Panc1 (cell line): ENCODE data around the gene CATSPER4. TPM values are rescaled to one million over a fixed set of nuclear protein-coding genes. Genes with fewer than 3 reads are reported as not detected.
A peak's percentile ranks its signal among the peaks of the same experiment; 100 is the strongest.

Source experiments
- ATAC-seq: fragments of 200-7000 bp; cut with Tn5 transposase; 2 replicates; pipeline ENCODE4 v1.9.1; 2020; ENCODE audit warnings: mild to moderate bottlenecking, moderate library complexity
- BruUV-seq: library from RNA; stranded (reverse); fragments of 400-500 nt; replicated peaks from 2 replicates; lab custom pipeline; 2021; lab: Mats Ljungman, UMichigan
- CTCF ChIA-PET: fragments of 300-600 bp; sonication (Branson Sonifier 250); formaldehyde crosslinking; loops from one replicate; lab custom pipeline; 2022; ENCODE audit warnings: antibody characterized with exemption; lab: Charles Lee
- POLR2A ChIA-PET: fragments of 300-600 bp; sonication (Branson Sonifier 250); formaldehyde crosslinking; loops from one replicate; lab custom pipeline; 2022; ENCODE audit warnings: antibody characterized with exemption; lab: Charles Lee
- DNase-seq: peaks from one replicate; pipeline ENCODE4 v3.0.0-alpha.2; 2010; ENCODE audit warnings: low read depth, low spot score
- H3K27ac ChIP-seq: 2 replicates; pipeline ENCODE4 v1.5.1; 2011; ENCODE audit warnings: mild to moderate bottlenecking, low read length, inconsistent platforms
- H3K27me3 ChIP-seq: fragments of 200-500 bp; sonication (Bioruptor generic); 2 replicates; pipeline ENCODE4 v1.6.0; 2014; ENCODE audit warnings: low read length, inconsistent platforms; ENCODE audit not compliant: control insufficient read depth, insufficient read depth
- H3K36me3 ChIP-seq: fragments of 200-500 bp; sonication (Bioruptor generic); 2 replicates; pipeline ENCODE4 v1.5.1; 2014; ENCODE audit warnings: inconsistent platforms, mild to moderate bottlenecking, low read length, moderate library complexity; ENCODE audit not compliant: control insufficient read depth, insufficient read depth
- H3K4me1 ChIP-seq: 2 replicates; pipeline ENCODE4 v1.5.1; 2011; ENCODE audit warnings: inconsistent platforms, mild to moderate bottlenecking, low read length, moderate library complexity; ENCODE audit not compliant: control insufficient read depth, insufficient read depth
- H3K4me3 ChIP-seq, 2 experiments: 2 replicates each; pipeline ENCODE4 v1.5.1; 2011 to 2012; ENCODE audit warnings: low read depth in 2 of 2, low read length in 2 of 2, mild to moderate bottlenecking in 2 of 2, inconsistent platforms in 1 of 2, moderate library complexity in 1 of 2
- H3K9me3 ChIP-seq: fragments of 200-500 bp; sonication (Bioruptor generic); 2 replicates; pipeline ENCODE4 v1.5.1; 2014; ENCODE audit warnings: low read depth, mild to moderate bottlenecking, inconsistent platforms, low read length, moderate library complexity; ENCODE audit not compliant: control insufficient read depth, insufficient read depth
- CTCF ChIP-seq: fragments of 450-650 bp; IDR thresholded peaks from 2 replicates; pipeline ENCODE4 v1.5.1; 2017; ENCODE audit warnings: mild to moderate bottlenecking
- REST ChIP-seq, 2 experiments: IDR thresholded peaks; 2 replicates each; pipeline ENCODE4 v1.6.1; 2011 to 2012; ENCODE audit warnings: low read depth in 2 of 2, control low read depth in 1 of 2, low read length in 1 of 2, mild to moderate bottlenecking in 1 of 2, moderate library complexity in 1 of 2; ENCODE audit not compliant: insufficient read depth in 1 of 2
- SIN3A ChIP-seq: IDR thresholded peaks from 2 replicates; pipeline ENCODE4 v1.6.1; 2012; ENCODE audit warnings: low read depth, mild to moderate bottlenecking, low read length, moderate library complexity, borderline replicate concordance; ENCODE audit not compliant: insufficient read depth
- TCF7L2 ChIP-seq: IDR thresholded peaks from 2 replicates; pipeline ENCODE4 v1.6.1; 2011; ENCODE audit warnings: mild to moderate bottlenecking, low read depth, low read length, inconsistent platforms
- in situ Hi-C: cut with HindIII; loops from 2 replicates; pipeline ENCODE4 v1.10.0; 2016; ENCODE audit warnings: low sequenced_read_pairs, low pct_unique_long_range_greater_than_20kb
- intact Hi-C: fragments of 100-400 bp; cut with micrococcal nuclease; formaldehyde crosslinking; loops from one replicate; pipeline ENCODE4 v1.10.0; 2022; ENCODE audit not compliant: unreplicated experiment
- total RNA-seq: library from RNA; stranded (reverse); gene quantifications from one replicate; pipeline ENCODE4 v1.2.1, GENCODE V29; 2021; ENCODE audit not compliant: unreplicated experiment

The CATSPER4 gene
- total RNA-seq, 1 experiment from 2014 or later = not detected

GRCh38 chr1:26163684-26164035 lies 26.7 kb upstream of the CATSPER4 start:
- no peak overlapping the region for H3K27ac ChIP-seq
- ATAC-seq (no peak), DNase-seq (no peak)
- BruUV-seq = no TSS peak
- TF ChIP-seq TCF7L2 (no peak), SIN3A (no peak), REST (IDR thresholded peaks at IDR 0.05; ENCODE audit: insufficient read depth in 1 of 2, low read depth in 2 of 2, low read length in 1 of 2) (no peak)
- H3K4me3 ChIP-seq = peak overlapping the region; percentile 43 to 53; a peak in 3 of 4 replicates
- no peaks in the 10 kb centered on the region for H3K27me3 ChIP-seq
- peaks cover 6% of the 10 kb centered on the region; the same call in 1 of the 2 replicates for H3K4me1 ChIP-seq
- ChIA-PET POLR2A (no interaction called here), CTCF (no interaction called here)
- no peaks in the 10 kb centered on the region for H3K36me3 ChIP-seq
- intact Hi-C loops (no loop called here), in situ Hi-C loops (no loop called here)
- no peaks in the 10 kb centered on the region for H3K9me3 ChIP-seq

- H3K36me3 ChIP-seq = no peaks in the 10 kb centered on the region
- POLR2A ChIA-PET = no interaction called here
- in situ Hi-C loops (no loop called here), intact Hi-C loops (no loop called here)
- peaks cover 10% of the 10 kb centered on the region for H3K4me1 ChIP-seq
- no peaks in the 10 kb centered on the region for H3K27me3 ChIP-seq
- H3K9me3 ChIP-seq = no peaks in the 10 kb centered on the region
- no TSS peak for BruUV-seq
- DNase-seq = no peak
- TF ChIP-seq SIN3A (no peak), REST (IDR thresholded peaks at IDR 0.05; ENCODE audit: insufficient read depth in 1 of 2, low read depth in 2 of 2, low read length in 1 of 2) (no peak), CTCF (peak; percentile 97)
- peak; percentile 76 for ATAC-seq
- peak overlapping the region; percentile 70; the same call in 1 of the 2 replicates for H3K27ac ChIP-seq
- peak overlapping the region; percentile 43 to 53 for H3K4me3 ChIP-seq
- CTCF ChIA-PET = interaction anchor here (0.6 kb wide), 4 partner anchors 14 to 124 kb away, joined by 3 to 13 read pairs (median 8); partner anchors contain the start of gene CEP85
These were observed 26.2 kb upstream of the CATSPER4 start for GRCh38 chr1:26164036-26164860.
